Measurements from ENCODE around the gene LMO3.
"Not testable (repeated sequence)": the region's sequence is repeated elsewhere in the genome, so short reads cannot be mapped to it uniquely, and the experiment has no call there.

The LMO3 gene

GRCh38 chr12:16542586-16542985 is 63.4 kb downstream of the LMO3 start:
- no CpG with 5 or more reads among the region's 2 CpGs for WGBS (ENCODE audit: extremely low coverage, insufficient coverage, low lambda C conversion rate)
- Histone ChIP-seq H3K27ac (ENCODE audit: low read depth, low read length) (no peak overlapping the region), H2BK5ac (ENCODE audit: low read length) (no peak overlapping the region), H3K18ac (ENCODE audit: low read length) (no peak overlapping the region), H3K4me1 (ENCODE audit: control insufficient read depth, low read depth, low read length) (no peaks in the 10 kb centered on the region), H3K4ac (ENCODE audit: low read depth, low read length) (no peak overlapping the region), H2BK120ac (ENCODE audit: low read depth, low read length) (no peak overlapping the region), H3K9ac (ENCODE audit: low read length) (no peak overlapping the region), H3K79me1 (ENCODE audit: low read length) (no peaks in the 10 kb centered on the region), H3K27me3 (ENCODE audit: insufficient read depth, low read length, poor library complexity) (no peaks in the 10 kb centered on the region), H3K23ac (ENCODE audit: low read length) (no peak overlapping the region), H3K79me2 (ENCODE audit: control insufficient read depth, insufficient read depth, low read length) (no peaks in the 10 kb centered on the region), H4K5ac (ENCODE audit: low read length) (no peak overlapping the region), H3K4me3 (ENCODE audit: low read length) (no peak overlapping the region), H2BK15ac (replicated peaks; ENCODE audit: low read depth) (no peak overlapping the region), H3K36me3 (ENCODE audit: control insufficient read depth, insufficient read depth, low read length) (no peaks in the 10 kb centered on the region), H3K56ac (ENCODE audit: low read length) (no peak overlapping the region), H3K4me2 (ENCODE audit: low read length) (no peak overlapping the region), H4K8ac (ENCODE audit: low read depth, low read length) (no peak overlapping the region), H2AK5ac (ENCODE audit: low read length) (no peak overlapping the region)
- no peak for DNase-seq

- H2BK5ac ChIP-seq (ENCODE audit: low read length): not testable (repeated sequence)
- WGBS (ENCODE audit: extremely low coverage, insufficient coverage, low lambda C conversion rate): no CpG with 5 or more reads among the region's 1 CpG
Measured at GRCh38 chr12:16537652-16538051, 68.3 kb downstream of the LMO3 start.

GRCh38 chr12:16531621-16532020 is 74.3 kb downstream of the LMO3 start:
- Histone ChIP-seq H3K36me3 (ENCODE audit: control insufficient read depth, insufficient read depth, low read length) (no peaks in the 10 kb centered on the region), H2BK5ac (ENCODE audit: low read length) (no peak overlapping the region), H3K4me1 (ENCODE audit: control insufficient read depth, low read depth, low read length) (no peaks in the 10 kb centered on the region), H3K18ac (ENCODE audit: low read length) (no peak overlapping the region), H3K23ac (ENCODE audit: low read length) (no peak overlapping the region), H3K79me1 (ENCODE audit: low read length) (no peaks in the 10 kb centered on the region), H3K27ac (ENCODE audit: low read depth, low read length) (no peak overlapping the region), H3K4ac (ENCODE audit: low read depth, low read length) (no peak overlapping the region), H2AK5ac (ENCODE audit: low read length) (no peak overlapping the region), H3K4me3 (ENCODE audit: low read length) (no peak overlapping the region), H3K79me2 (ENCODE audit: control insufficient read depth, insufficient read depth, low read length) (no peaks in the 10 kb centered on the region), H3K4me2 (ENCODE audit: low read length) (no peak overlapping the region), H2BK120ac (ENCODE audit: low read depth, low read length) (no peak overlapping the region), H2BK15ac (replicated peaks; ENCODE audit: low read depth) (no peak overlapping the region), H3K27me3 (ENCODE audit: insufficient read depth, low read length, poor library complexity) (no peaks in the 10 kb centered on the region), H4K8ac (ENCODE audit: low read depth, low read length) (no peak overlapping the region), H3K56ac (ENCODE audit: low read length) (no peak overlapping the region), H3K9ac (ENCODE audit: low read length) (no peak overlapping the region), H4K5ac (ENCODE audit: low read length) (no peak overlapping the region)
- no peak for DNase-seq
- WGBS (ENCODE audit: extremely low coverage, insufficient coverage, low lambda C conversion rate): no CpG with 5 or more reads among the region's 3 CpGs

More at GRCh38 chr12:16537652-16538051, 68.3 kb downstream of the LMO3 start:
- not testable (repeated sequence) for H3K27me3 ChIP-seq (ENCODE audit: insufficient read depth, low read length, poor library complexity); DNase-seq; H3K4ac ChIP-seq (ENCODE audit: low read depth, low read length); H4K8ac ChIP-seq (ENCODE audit: low read depth, low read length); H2BK120ac ChIP-seq (ENCODE audit: low read depth, low read length); H3K18ac ChIP-seq (ENCODE audit: low read length); H2AK5ac ChIP-seq (ENCODE audit: low read length); H3K4me1 ChIP-seq (ENCODE audit: control insufficient read depth, low read depth, low read length); H3K4me3 ChIP-seq (ENCODE audit: low read length); H3K9ac ChIP-seq (ENCODE audit: low read length); H3K4me2 ChIP-seq (ENCODE audit: low read length); H3K79me1 ChIP-seq (ENCODE audit: low read length); H3K56ac ChIP-seq (ENCODE audit: low read length); H4K5ac ChIP-seq (ENCODE audit: low read length); H3K27ac ChIP-seq (ENCODE audit: low read depth, low read length); H3K23ac ChIP-seq (ENCODE audit: low read length); H2BK15ac ChIP-seq (replicated peaks; ENCODE audit: low read depth); H3K79me2 ChIP-seq (ENCODE audit: control insufficient read depth, insufficient read depth, low read length); H3K36me3 ChIP-seq (ENCODE audit: control insufficient read depth, insufficient read depth, low read length)

DNA sequence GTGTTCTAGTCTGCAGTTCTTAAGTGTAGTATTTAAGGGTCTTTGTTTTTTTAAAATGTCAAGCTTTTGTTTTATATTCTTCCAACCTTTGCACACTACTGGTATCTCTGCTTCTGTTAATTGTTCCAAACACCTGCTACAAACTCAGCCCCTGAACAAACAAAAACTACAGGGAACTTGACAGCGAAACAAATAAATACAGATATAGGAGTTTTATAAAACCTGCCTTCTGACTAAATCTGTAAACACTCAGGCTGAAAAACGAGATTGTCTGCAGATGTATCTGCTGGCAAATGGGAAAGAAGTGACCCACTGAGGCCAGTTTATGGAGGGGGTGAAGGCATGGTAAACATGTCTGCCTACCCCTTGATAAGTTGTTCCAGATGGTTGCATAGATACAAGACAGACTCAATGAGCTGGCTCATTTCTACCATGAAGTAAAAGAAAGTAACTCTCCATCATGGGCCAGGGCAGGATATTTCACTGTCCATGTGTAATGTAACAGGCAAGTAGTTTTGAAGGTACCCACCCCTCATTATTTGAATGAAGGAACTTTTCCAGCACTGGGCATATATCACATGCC is 75.6 kb downstream of the LMO3 start:
- Histone ChIP-seq H3K23ac (ENCODE audit: low read length) (no peak overlapping the region), H4K5ac (ENCODE audit: low read length) (no peak overlapping the region), H3K4me1 (ENCODE audit: control insufficient read depth, low read depth, low read length) (no peaks in the 10 kb centered on the region), H2BK5ac (ENCODE audit: low read length) (no peak overlapping the region), H2BK120ac (ENCODE audit: low read depth, low read length) (no peak overlapping the region), H3K4ac (ENCODE audit: low read depth, low read length) (no peak overlapping the region), H3K56ac (ENCODE audit: low read length) (no peak overlapping the region), H3K4me2 (ENCODE audit: low read length) (no peak overlapping the region), H3K79me2 (ENCODE audit: control insufficient read depth, insufficient read depth, low read length) (no peaks in the 10 kb centered on the region), H2AK5ac (ENCODE audit: low read length) (no peak overlapping the region), H3K9ac (ENCODE audit: low read length) (no peak overlapping the region), H3K79me1 (ENCODE audit: low read length) (no peaks in the 10 kb centered on the region), H3K18ac (ENCODE audit: low read length) (no peak overlapping the region), H3K27me3 (ENCODE audit: insufficient read depth, low read length, poor library complexity) (no peaks in the 10 kb centered on the region), H3K36me3 (ENCODE audit: control insufficient read depth, insufficient read depth, low read length) (no peaks in the 10 kb centered on the region), H3K27ac (ENCODE audit: low read depth, low read length) (no peak overlapping the region), H3K4me3 (ENCODE audit: low read length) (no peak overlapping the region), H4K8ac (ENCODE audit: low read depth, low read length) (no peak overlapping the region), H2BK15ac (replicated peaks; ENCODE audit: low read depth) (no peak overlapping the region)
- no peak for DNase-seq
- WGBS (ENCODE audit: extremely low coverage, insufficient coverage, low lambda C conversion rate): no CpG with 5 or more reads among the region's 2 CpGs

DNA sequence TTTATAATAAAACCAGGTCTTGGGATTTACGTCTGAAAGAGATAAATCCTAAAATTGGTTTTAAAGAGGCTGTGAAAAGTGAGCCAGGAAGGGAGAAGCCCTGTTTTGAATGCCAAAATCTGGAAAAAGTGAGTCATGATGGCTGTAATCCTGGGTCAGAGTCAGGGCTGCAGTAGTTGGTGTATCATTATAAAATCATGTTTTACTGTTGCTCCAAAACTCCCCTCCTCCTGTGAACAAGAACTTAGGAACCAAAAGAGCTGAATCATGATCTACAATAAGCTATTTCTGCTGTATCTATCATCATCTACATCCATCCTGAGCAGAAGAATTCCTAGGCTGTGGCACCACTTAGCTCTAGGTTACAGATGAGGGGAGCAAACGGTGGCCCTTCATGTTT is 79.3 kb downstream of the LMO3 start:
- no peaks in the 10 kb centered on the region for H3K36me3 ChIP-seq (ENCODE audit: control insufficient read depth, insufficient read depth, low read length)
- H3K23ac ChIP-seq (ENCODE audit: low read length): no peak overlapping the region
- WGBS (ENCODE audit: extremely low coverage, insufficient coverage, low lambda C conversion rate): no CpG with 5 or more reads among the region's 2 CpGs
- no peak overlapping the region for H4K8ac ChIP-seq (ENCODE audit: low read depth, low read length)
- no peak overlapping the region for H3K9ac ChIP-seq (ENCODE audit: low read length)
- H3K56ac ChIP-seq (ENCODE audit: low read length): no peak overlapping the region
- H3K4me1 ChIP-seq (ENCODE audit: control insufficient read depth, low read depth, low read length): peaks cover 2% of the 10 kb centered on the region
- peak; percentile 19 for DNase-seq
- no peak overlapping the region for H3K18ac ChIP-seq (ENCODE audit: low read length)
- H3K4me3 ChIP-seq (ENCODE audit: low read length): no peak overlapping the region
- H3K79me1 ChIP-seq (ENCODE audit: low read length): no peaks in the 10 kb centered on the region
- no peak overlapping the region for H4K5ac ChIP-seq (ENCODE audit: low read length)
- no peak overlapping the region for H2BK120ac ChIP-seq (ENCODE audit: low read depth, low read length)
- H3K79me2 ChIP-seq (ENCODE audit: control insufficient read depth, insufficient read depth, low read length): no peaks in the 10 kb centered on the region
- H3K4me2 ChIP-seq (ENCODE audit: low read length): no peak overlapping the region
- H3K27ac ChIP-seq (ENCODE audit: low read depth, low read length): no peak overlapping the region
- no peak overlapping the region for H2BK15ac ChIP-seq (replicated peaks; ENCODE audit: low read depth)
- H3K27me3 ChIP-seq (ENCODE audit: insufficient read depth, low read length, poor library complexity): no peaks in the 10 kb centered on the region
- H2AK5ac ChIP-seq (ENCODE audit: low read length): no peak overlapping the region
- H3K4ac ChIP-seq (ENCODE audit: low read depth, low read length): no peak overlapping the region
- H2BK5ac ChIP-seq (ENCODE audit: low read length): no peak overlapping the region

DNA sequence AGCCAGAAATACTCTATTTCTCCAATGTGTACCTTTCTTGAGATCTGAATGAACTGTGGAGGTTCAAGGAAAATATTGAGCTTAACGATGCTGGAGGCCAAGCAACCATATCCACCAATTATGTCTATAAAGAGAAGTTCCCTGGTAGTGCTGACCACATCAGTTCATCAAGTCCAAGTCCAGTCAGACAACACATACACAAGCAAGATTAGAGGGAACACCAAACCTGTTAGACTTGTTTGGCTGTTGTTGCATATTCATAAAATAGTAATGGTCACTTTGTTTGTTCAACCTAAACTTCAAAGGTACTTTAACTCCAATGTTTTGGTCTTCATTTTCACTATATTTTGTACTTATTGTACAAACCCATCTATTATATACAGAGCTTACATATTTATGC is 81.6 kb downstream of the LMO3 start:
- no peaks in the 10 kb centered on the region for H3K36me3 ChIP-seq (ENCODE audit: control insufficient read depth, insufficient read depth, low read length)
- no peaks in the 10 kb centered on the region for H3K79me1 ChIP-seq (ENCODE audit: low read length)
- H3K27ac ChIP-seq (ENCODE audit: low read depth, low read length): no peak overlapping the region
- H3K4me1 ChIP-seq (ENCODE audit: control insufficient read depth, low read depth, low read length): peaks cover 2% of the 10 kb centered on the region
- WGBS (ENCODE audit: extremely low coverage, insufficient coverage, low lambda C conversion rate): no CpG with 5 or more reads among the region's 1 CpG
- no peak overlapping the region for H4K8ac ChIP-seq (ENCODE audit: low read depth, low read length)
- no peak overlapping the region for H3K4me3 ChIP-seq (ENCODE audit: low read length)
- H3K56ac ChIP-seq (ENCODE audit: low read length): no peak overlapping the region
- no peaks in the 10 kb centered on the region for H3K27me3 ChIP-seq (ENCODE audit: insufficient read depth, low read length, poor library complexity)
- no peak overlapping the region for H3K18ac ChIP-seq (ENCODE audit: low read length)
- H3K9ac ChIP-seq (ENCODE audit: low read length): no peak overlapping the region
- no peak overlapping the region for H2BK120ac ChIP-seq (ENCODE audit: low read depth, low read length)
- no peaks in the 10 kb centered on the region for H3K79me2 ChIP-seq (ENCODE audit: control insufficient read depth, insufficient read depth, low read length)
- DNase-seq: no peak
- H2BK15ac ChIP-seq (replicated peaks; ENCODE audit: low read depth): no peak overlapping the region
- no peak overlapping the region for H4K5ac ChIP-seq (ENCODE audit: low read length)
- no peak overlapping the region for H2BK5ac ChIP-seq (ENCODE audit: low read length)
- no peak overlapping the region for H3K4me2 ChIP-seq (ENCODE audit: low read length)
- H3K4ac ChIP-seq (ENCODE audit: low read depth, low read length): no peak overlapping the region
- H2AK5ac ChIP-seq (ENCODE audit: low read length): no peak overlapping the region
- no peak overlapping the region for H3K23ac ChIP-seq (ENCODE audit: low read length)
